NCI-H128 (cell line): Measurements from ENCODE around the gene TAL2.
"Not testable (repeated sequence)": the region's sequence is repeated elsewhere in the genome, so short reads cannot be mapped to it uniquely, and the experiment has no call there.

Experiments
- DNase-seq: peaks from one replicate; lab custom pipeline; 2025; ENCODE audit not compliant: unreplicated experiment; lab: John Stamatoyannopoulos, UW

Gene TAL2

DNA sequence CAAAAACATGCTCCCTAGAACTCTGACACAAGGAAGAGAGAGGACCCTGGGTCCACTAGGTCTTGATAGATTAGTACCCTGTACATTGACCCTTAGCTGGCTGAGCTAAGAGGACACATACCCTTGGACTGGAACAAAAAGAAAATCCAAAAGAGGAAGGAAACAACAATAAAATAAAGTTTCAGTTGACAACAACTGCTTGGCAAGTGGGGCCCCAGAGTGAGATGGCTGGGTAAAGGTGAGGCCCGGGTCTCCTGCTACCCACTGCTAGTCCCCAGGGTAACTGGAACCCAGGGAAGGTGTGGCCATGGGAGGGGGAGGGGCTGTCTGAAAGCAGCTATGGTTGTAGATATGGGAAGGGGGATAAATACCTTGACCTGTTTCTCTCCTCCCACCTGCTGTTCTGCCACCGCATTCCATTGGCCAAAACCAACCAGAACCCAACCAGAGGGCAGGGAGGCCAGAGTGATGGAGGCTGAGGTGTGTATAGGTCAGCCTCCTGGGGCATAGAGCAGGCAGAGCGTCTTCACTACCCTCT, 11.7 kb downstream of the TAL2 start:
- no peak for DNase-seq

DNA sequence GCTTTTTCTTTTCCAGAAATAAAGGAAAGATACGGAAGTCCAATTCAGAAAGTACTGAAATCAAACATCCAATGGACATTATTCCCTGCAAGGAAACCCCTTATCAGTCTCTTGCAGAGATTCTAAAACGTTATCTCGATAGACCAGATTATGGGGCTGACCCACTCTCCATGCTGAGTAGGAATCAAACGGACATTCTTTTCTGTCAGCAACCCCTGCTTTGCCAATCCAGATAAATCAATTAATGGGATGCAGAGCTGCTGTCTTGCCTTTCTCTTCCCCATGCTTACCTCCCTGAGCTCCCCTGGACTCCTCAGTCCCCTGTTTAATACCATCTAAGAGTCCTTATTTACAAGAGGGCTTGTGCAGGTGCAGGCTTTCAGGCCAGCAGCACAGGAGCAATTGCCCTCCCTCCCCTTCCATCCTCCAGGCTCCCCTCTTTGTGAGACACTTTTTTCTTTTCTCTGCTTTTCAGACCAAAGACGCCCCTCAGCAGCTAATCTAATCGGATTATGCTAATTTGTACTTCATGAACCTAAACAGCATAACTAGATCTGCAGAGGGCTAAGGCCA, 14.2 kb downstream of the TAL2 start:
- no peak for DNase-seq

DNA sequence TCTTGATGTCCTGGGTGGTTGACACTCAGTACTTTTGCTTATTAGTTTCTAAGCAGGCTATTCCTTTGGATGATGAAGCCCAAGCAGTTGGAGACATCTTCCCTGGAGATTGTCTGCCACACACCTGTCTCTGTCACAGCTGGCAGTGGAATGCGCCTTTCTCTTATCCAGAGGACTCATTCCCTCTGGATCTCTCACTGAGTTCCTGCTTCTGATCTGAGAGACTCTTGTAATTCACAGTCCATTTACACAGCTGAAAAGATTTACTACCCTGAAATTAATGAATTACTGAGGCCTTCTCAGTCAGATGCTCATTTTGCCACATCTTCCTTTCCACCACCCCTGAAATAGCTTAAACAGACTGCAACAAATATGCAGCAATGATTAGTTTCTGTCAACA, 15.9 kb downstream of the TAL2 start:
- no peak for DNase-seq

DNA sequence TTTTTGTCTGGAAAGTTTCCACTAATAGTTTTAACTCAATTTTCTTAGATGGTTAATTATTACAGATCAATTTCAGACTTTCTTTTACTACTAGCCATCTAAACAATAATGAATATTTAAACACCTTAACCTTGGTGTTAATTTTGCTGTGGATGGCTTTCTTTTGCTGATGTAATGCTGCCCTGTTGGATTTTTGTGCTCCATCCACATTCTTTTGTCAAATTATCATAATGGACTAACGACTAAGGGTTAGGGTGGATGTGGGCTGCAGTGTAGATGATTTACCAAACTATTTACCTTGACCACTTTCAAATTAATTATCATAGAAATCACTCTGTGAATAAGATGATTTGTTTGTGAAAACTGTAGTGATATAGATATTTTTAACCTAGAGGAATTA, 16.5 kb downstream of the TAL2 start:
- DNase-seq = no peak

DNA sequence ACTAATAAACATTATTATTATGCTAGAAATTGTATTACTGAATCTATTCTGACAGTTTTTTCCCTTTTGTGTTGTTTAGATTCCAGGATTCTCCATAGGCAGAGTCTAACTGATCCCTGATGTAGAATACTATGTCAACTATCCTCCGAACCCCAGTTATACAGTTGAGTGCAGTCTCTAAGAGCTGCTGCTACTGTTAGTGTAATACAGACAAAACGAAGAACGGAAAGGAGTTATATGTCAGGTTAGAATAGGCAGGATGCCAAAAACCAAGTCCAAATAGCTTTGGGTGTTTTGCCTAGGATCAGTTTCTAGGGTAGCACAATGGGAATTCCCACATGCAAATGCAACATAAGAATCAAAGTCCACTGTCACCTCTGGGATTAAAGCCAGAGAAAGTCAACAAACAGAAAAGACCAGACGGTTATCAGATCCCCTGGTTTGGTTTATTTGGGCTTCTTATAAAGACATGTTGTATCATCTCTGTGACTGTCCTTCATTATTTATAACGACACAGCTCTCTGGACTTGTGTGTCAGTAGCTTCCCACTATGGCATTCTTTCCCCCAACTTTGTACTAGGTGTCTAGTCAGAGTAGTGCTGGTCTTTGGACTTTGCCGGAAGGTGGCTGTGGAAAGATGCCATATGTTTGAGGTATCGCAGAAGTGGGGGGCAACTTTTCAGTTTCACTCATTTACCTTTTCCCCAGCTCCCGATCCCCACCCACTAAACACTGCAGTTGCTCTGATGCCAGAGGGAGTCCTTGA, 17.2 kb downstream of the TAL2 start:
- no peak for DNase-seq

DNA sequence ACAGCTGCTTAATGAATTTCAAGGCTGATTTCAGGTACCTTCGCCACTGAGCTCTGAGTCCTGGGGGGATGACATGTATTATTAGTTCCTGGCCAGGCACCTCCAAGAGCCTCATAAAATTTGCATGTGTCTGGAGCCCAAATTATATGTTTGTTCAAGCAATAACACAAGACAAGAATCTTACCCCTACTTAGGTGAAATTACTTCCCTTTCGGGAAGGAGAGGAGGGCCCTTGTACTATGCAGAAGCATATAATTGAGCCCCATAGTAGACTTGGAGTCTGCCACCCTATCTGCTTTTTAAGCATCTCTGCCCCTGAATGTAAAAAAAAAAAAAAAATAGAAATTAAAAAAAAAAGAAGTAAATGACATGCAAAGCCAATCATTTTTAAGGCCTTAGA, 19.1 kb downstream of the TAL2 start:
- DNase-seq = no peak

DNA sequence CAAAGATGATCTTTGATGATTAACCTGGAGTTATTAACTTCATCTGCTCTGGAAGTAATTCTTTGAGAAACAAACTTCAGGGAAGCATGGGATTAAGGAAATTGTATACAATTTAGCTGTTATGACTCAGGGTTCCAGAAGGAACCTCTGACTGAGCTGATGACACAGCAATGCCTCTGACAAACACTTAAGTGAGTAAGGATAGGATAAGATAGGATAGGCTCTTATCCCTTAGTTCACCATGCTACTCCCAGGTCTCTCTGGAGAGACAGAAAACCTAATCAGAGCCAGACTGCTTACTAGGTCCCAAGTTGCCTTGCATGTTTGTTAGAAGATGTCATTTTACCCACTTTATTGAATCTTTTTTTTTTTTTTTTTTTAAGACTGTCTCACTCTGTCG, 19.5 kb downstream of the TAL2 start:
- no peak for DNase-seq

DNA sequence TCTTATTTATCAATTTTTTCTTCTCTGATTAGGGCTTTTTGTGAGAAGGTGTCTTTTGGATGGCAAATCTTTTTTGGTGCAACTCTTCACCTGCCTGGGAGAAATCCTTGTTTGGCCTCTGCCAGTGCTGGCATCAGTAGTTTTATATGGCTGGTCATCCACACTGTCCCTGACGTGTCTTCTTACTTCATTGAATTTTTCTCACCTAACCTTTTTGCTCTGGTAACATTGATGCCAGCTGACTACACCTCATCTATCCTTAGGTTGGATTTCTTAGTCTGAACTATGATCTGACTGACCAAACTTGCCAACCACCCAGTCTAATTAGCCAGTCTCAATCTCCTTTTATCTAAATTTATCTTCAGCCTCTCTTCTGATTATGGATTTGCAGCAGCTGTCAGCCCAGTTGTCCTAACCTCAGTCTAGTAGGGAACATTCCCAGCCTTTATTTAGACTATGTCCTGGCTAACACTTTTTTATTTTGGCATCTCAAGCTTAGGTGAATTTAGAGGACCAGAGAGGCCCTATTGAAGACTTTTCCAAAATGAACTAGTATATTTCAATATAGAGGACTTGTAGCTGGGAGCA, 21.5 kb downstream of the TAL2 start:
- no peak for DNase-seq

DNA sequence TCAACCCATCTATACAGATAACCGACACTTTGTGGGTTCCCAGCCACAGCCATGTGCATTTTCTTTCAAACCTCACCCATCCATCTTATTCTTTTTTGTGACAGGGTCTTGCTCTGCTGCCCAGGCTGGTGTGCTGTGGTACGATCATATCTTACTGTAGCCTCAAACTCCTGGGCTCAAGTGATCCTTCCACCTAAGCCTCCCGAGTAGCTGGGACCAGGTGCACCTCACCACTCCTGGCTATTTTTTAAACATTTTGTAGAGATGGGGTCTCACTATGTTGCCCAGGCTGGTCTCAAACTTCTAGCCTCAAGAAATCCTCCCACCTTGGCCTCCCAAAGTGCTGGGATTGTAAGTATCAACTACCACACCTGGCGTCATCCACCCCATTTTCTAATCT, 24.7 kb downstream of the TAL2 start:
- DNase-seq = no peak

DNA sequence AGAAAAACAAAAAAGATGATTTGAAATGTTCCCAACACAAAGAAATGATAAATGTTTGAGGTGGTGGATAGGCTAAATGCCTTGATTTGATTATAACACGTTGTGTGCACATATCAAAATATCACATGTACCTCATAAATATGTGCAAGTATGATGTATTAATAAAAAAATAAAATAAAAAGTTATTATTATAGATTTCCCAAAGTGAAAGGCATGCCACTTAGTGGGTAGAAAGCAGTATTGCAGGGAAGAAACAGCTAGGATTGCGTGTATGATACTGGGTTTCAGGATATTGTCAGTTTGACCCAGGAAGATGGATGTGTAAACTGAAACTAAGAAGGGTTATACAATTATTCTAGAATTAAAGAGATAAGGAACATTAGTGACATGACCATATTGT, 28.5 kb downstream of the TAL2 start:
- no peak for DNase-seq

DNA sequence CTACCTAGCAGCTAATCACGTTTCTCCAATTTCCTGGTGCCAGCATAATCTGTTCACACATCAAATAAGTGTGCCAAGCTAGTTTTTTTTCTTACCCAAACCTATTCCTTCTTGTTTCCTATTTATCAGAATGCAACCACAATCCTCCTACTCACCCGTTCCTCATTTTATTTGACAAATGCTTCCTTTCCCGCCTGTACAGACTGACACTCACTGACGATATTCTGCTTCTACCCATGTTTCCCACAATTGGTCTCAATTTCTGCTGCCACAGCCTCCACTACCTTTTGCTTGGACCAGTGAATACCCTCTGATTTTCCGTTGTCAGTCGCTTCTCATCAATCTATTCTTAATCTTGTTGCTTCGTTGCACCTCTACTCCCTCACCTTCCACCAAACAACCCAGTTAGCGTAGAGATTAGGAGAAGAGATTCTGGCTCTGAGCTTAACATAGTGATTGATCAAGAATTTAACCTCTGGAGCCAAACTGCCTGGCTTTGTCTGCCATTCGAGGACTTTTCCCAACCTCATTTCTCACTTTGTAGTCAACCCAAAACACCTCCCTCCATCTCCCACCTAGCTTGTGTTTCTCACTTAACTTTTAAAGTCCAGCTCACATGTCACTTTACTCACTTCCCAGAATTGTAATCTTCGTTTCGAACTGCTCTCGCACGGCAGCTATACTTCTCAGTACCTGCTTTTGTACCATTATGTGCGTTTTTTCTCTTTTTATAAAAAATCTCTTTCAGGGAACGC, 31.4 kb downstream of the TAL2 start:
- no peak for DNase-seq

DNA sequence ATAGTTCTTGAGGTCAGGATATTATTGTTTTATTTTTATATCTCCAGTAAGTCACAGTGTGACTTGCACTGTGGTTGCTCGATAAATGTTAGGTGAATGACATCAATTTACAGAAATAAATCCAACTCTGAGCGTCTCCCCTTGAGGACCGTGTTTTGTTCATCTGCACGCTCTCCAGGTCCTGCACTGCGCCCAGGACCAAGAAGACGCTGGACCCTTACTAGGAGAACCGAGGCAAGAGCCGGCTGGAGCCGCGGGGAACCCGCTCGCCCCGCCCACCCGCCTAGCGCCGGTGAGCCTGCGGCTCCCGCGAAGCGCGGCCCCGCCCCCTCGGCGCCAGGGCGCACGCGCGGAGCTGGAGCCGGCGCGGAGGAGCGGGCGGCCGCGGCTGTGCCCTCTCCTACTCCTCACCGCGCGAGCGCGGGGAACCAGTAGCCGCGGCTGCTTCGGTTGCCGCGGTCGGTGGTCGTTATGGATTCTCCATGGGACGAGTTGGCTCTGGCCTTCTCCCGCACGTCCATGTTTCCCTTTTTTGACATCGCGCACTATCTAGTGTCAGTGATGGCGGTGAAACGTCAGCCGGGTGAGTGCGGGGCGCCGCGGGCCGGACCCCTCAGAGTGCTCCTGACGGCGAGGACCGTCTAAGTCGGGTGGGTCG, 32.1 kb downstream of the TAL2 start, which contains the start of gene TMEM38B:
Gene TMEM38B, plus strand, starts transcription at position 352 of the 658 bp plus-strand sequence. Its CDS starts 120 bp downstream, at position 472.
- peak; percentile 69 for DNase-seq

DNA sequence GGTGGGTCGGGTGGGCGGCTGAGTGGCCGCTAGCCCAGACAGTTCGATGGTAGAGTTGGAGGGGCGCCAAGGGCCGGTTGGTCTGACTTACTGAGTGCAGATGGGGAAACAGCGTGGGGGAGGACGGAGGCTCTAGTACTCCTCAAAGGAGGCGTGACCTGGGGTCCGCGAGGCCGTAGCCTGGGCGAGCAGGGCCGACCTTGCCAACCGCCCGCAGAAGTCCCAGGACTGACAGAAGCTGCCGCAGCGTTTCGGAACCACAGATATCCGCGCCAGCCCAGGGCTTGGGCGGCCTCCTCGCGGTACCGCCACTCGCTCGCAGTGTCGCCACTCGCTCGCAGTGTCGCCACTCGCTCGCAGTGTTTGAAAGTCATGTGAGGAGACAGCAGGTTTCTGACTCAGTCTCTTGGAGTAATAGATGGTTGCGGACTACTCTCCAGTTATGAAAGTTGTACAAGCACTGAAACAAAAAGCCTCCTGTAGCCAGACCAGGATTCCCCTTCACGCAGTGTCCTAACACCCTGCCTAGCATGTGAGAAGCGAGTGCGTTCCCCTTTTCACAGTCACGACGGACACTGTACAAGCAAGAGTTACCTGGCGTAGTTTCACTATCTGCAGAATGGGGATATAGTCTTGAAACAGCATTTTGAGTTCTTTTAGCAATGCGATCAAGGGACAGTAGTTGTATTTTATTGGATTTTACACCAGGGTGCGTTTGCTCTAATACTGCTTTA, 32.8 kb downstream of the TAL2 start:
- DNase-seq = no peak

DNA sequence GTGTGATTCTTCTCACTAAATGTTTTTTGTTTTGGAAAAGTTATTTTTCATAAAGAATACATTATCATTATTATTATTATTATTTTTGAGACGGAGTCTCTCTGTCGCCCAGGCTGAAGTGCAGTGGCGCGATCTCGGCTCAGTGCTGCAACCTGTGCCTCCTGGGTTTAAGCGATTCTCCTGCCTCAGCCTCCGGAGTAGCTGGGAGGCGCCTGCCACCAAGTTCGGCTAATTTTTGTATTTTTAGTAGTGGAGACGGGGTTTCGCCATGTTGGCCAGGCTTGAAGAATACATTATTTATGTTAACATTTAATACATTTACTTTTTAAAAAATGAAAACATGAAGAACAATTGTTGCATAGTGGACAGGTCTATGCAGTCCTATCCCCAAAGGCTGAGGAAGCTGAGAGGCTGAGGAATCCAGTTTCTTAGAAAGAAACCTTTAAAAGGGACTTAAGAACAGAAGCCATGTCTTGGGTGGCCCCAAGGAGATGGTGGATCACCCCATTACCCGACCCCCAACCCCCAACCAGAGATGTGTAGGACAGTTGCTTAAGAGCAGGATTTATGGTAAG, 34.0 kb downstream of the TAL2 start:
- no peak for DNase-seq

DNA sequence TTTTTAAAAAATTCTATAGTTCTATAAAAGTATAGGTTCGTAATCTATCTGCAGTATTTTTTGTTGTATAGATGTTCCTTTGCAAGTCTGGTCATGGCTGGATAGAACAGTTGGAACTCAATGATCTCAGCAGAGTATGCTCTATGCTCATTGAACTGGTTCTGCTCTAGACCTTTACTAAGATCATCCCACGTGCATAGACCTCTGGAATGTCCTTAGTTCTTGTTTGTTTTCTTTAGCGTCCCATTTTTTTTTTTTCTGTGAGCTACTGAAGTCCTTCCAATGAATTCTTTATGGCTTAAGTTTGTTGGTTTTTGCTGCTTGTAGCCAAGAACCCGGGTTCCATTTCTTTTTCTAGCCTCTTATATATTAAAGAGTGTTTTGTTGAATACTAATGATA, 35.6 kb downstream of the TAL2 start:
- DNase-seq = no peak

DNA sequence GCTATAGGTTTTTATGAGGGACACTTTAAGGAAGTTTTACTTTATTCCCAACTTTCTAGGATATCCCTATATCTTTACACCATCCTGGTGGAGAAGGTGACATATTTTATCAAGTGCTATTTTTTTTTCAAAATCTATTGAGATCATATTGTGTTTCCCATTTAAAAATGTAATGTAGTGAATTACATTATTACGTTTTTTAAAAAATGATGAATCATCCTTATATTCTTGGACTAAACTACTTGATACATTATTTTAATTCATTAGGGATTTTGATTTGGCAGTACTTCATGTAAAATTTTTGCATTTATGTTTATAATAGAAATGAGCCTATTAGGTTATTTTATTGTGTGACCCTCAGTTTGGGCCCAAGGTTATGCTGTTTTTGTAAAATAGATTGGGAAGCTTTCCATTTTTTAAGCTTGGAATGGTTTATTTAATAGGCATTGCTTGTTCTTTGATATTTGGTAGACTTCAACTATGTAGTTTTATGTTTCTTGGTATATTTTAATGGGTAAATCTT, 36.2 kb downstream of the TAL2 start:
- no peak for DNase-seq

DNA sequence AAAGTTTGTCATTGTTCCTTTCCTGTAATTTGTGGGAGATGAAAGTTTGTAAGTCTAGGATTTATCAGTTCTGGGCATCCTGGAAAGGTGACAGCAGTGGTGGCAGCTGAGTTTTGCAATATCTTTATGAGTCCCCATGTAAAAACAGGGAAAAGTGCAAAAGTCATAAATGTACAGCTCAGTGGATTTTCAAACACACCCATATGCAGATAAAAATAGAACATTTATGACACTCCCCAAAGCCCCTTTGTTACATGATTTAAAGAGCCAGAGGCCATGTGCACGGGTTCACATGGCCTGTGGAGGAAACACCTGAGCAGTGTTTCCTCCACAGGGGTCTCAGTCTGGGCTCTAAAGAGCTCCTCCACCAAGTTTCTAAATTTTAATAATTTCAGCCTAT, 38.4 kb downstream of the TAL2 start:
- DNase-seq = no peak

DNA sequence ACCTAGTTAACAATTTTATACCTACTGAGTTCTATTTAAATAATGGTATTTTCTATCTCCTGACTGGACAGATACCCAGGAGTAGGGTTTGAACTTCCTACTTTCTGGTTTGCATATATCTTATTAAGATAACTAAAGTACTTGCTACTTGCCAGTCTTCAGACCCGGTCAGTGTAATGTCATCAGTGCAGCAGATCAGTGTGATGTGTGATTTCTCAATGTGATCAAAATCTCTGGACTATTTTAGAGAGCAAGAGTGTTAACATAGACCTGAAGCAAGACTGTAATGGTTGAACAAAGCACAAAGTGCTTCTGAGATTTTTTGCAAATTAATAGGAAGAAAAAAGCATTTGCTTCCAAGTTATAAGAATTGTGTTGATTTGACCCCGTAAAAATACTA, 38.9 kb downstream of the TAL2 start:
- DNase-seq = no peak

DNA sequence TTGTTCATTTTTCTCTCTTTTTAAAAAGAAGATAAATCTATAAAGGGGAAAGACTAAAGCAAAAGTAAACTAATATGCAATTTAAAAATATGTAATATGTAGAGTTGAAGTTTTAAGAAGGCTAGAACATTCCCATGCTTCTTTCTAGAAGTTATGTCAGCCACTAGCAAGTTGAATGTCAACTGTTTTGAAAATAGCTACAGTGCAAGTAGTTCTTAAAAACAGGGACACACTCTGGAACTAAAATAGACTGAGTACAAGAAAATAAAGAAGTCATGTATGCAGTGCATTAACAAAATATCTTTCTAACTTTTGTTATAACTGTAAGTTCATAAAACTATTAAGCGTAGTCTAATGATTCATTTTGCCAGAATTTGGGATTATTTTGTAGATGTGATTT, 40.0 kb downstream of the TAL2 start:
- DNase-seq = no peak

DNA sequence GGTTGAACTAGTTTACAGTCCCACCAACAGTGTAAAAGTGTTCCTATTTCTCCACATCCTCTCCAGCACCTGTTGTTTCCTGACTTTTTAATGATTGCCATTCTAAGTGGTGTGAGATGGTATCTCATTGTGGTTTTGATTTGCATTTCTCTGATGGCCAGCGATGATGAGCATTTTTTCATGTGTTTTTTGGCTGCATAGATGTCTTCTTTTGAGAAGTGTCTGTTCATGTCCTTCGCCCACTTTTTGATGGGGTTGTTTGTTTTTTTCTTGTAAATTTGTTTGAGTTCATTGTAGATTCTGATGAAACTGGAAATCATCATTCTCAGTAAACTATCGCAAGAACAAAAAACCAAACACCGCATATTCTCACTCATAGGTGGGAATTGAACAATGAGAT, 41.4 kb downstream of the TAL2 start:
- not testable (repeated sequence) for DNase-seq
